Daoy (cell line): Measurements from ENCODE around the gene GLT1D1. TPM values are rescaled to one million over a fixed set of nuclear protein-coding genes. Genes with fewer than 3 reads are reported as not detected.

ENCODE experiments used
- DNase-seq: peaks from one replicate; pipeline ENCODE4 v3.0.0-alpha.2; 2015; ENCODE audit warnings: low read depth
- total RNA-seq: library from RNA; depleted of rRNA; stranded (reverse); fragments of >200 nt; shearing (Covaris generic); gene quantifications from 2 replicates; pipeline ENCODE4 v1.2.3, GENCODE V29; 2014

The GLT1D1 gene
- total RNA-seq, 1 experiment from 2014 or later, result 1.9 TPM

GRCh38 chr12:128961957-128962356 lies 108.7 kb downstream of the GLT1D1 start:
- DNase-seq, result no peak

- DNase-seq, result no peak
These were observed 113.0 kb downstream of the GLT1D1 start for GRCh38 chr12:128966203-128966810.

GRCh38 chr12:128968668-128969067 lies 115.4 kb downstream of the GLT1D1 start:
- DNase-seq, result no peak

GRCh38 chr12:128969480-128970055 lies 116.3 kb downstream of the GLT1D1 start:
- peak; percentile 84 for DNase-seq

GRCh38 chr12:128970110-128970509 lies 116.8 kb downstream of the GLT1D1 start:
- DNase-seq, result no peak

- no peak for DNase-seq
These were observed 117.7 kb downstream of the GLT1D1 start for GRCh38 chr12:128970941-128971340.

- DNase-seq, result peak; percentile 57
These were observed 118.5 kb downstream of the GLT1D1 start for GRCh38 chr12:128971802-128972201.

- DNase-seq, result no peak
These were observed 120.8 kb downstream of the GLT1D1 start for GRCh38 chr12:128973883-128974681.

GRCh38 chr12:128974881-128975280 lies 121.6 kb downstream of the GLT1D1 start:
- no peak for DNase-seq

- peak; percentile 79 for DNase-seq
These were observed 123.0 kb downstream of the GLT1D1 start for GRCh38 chr12:128976120-128976738.

GRCh38 chr12:128977441-128977840 lies 124.2 kb downstream of the GLT1D1 start:
- DNase-seq, result no peak

- peak; percentile 52 for DNase-seq
These were observed 124.8 kb downstream of the GLT1D1 start for GRCh38 chr12:128978067-128978466.

GRCh38 chr12:128980623-128981022 lies 127.3 kb downstream of the GLT1D1 start:
- DNase-seq, result no peak

- no peak for DNase-seq
These were observed 128.8 kb downstream of the GLT1D1 start for GRCh38 chr12:128981971-128982533.

GRCh38 chr12:128982933-128983332 lies 129.7 kb downstream of the GLT1D1 start:
- no peak for DNase-seq

- DNase-seq, result no peak
These were observed 130.1 kb downstream of the GLT1D1 start for GRCh38 chr12:128983371-128983770.

- DNase-seq, result no peak
These were observed 133.7 kb downstream of the GLT1D1 start for GRCh38 chr12:128986957-128987356.

GRCh38 chr12:128989287-128989686 lies 136.0 kb downstream of the GLT1D1 start:
- no peak for DNase-seq

- no peak for DNase-seq
These were observed 138.4 kb downstream of the GLT1D1 start for GRCh38 chr12:128991716-128992115.

- no peak for DNase-seq
These were observed 138.8 kb downstream of the GLT1D1 start for GRCh38 chr12:128992116-128992515.

GRCh38 chr12:128992550-128992949 lies 139.3 kb downstream of the GLT1D1 start:
- DNase-seq, result no peak

- no peak for DNase-seq
These were observed 141.6 kb downstream of the GLT1D1 start for GRCh38 chr12:128994856-128995255.
